SKM-1 treated with dmso at 0.1 percent for 144 hours (cell line): ENCODE data around the gene GLCE.
A peak's percentile ranks its signal among the peaks of the same experiment; 100 is the strongest.

Experiments
- DNase-seq: peaks from one replicate; lab custom pipeline; 2025; ENCODE audit not compliant: unreplicated experiment; lab: John Stamatoyannopoulos, UW

Gene GLCE

GRCh38 chr15:69194854-69195253 is 34.4 kb downstream of the GLCE start:
- DNase-seq: no peak

- DNase-seq: no peak
Measured at GRCh38 chr15:69200832-69201745, 40.7 kb downstream of the GLCE start.

GRCh38 chr15:69206079-69206478 is 45.6 kb downstream of the GLCE start:
- DNase-seq: no peak

GRCh38 chr15:69209661-69210060 is 49.2 kb downstream of the GLCE start:
- DNase-seq: no peak

- DNase-seq: no peak
Measured at GRCh38 chr15:69210574-69210973, 50.1 kb downstream of the GLCE start.

- DNase-seq: no peak
Measured at GRCh38 chr15:69213786-69214185, 53.4 kb downstream of the GLCE start.

- DNase-seq: no peak
Measured at GRCh38 chr15:69215314-69216035, 55.0 kb downstream of the GLCE start.

- no peak for DNase-seq
Measured at GRCh38 chr15:69217381-69217780, 56.9 kb downstream of the GLCE start.

- DNase-seq: no peak
Measured at GRCh38 chr15:69219690-69220089, 59.3 kb downstream of the GLCE start.

GRCh38 chr15:69222002-69222474 is 61.6 kb downstream of the GLCE start:
- no peak for DNase-seq

- no peak for DNase-seq
Measured at GRCh38 chr15:69223083-69223813, 62.8 kb downstream of the GLCE start.

- DNase-seq: no peak
Measured at GRCh38 chr15:69224383-69224782, 63.9 kb downstream of the GLCE start.

GRCh38 chr15:69225355-69226022 is 65.1 kb downstream of the GLCE start:
- DNase-seq: peak; percentile 17

GRCh38 chr15:69226023-69226355 is 65.6 kb downstream of the GLCE start:
- no peak for DNase-seq

- DNase-seq: no peak
Measured at GRCh38 chr15:69232144-69232543, 71.7 kb downstream of the GLCE start.

- DNase-seq: no peak
Measured at GRCh38 chr15:69232765-69233164, 72.3 kb downstream of the GLCE start.

- DNase-seq: no peak
Measured at GRCh38 chr15:69234676-69235075, 74.2 kb downstream of the GLCE start.

GRCh38 chr15:69236505-69236904 is 76.1 kb downstream of the GLCE start:
- no peak for DNase-seq

- DNase-seq: no peak
Measured at GRCh38 chr15:69237718-69238117, 77.3 kb downstream of the GLCE start.

GRCh38 chr15:69244798-69245197 is 84.4 kb downstream of the GLCE start:
- no peak for DNase-seq

GRCh38 chr15:69253156-69253555 is 92.7 kb downstream of the GLCE start:
- no peak for DNase-seq
